Small intestine (tissue), 7 donors: ENCODE measurements around the gene SH3GLB2. TPM values are rescaled to one million over a fixed set of nuclear protein-coding genes. Genes with fewer than 3 reads are reported as not detected.
"Not testable (repeated sequence)": the region's sequence is repeated elsewhere in the genome, so short reads cannot be mapped to it uniquely, and the experiment has no call there.

Experiments
- DNase-seq, 2 donors: peaks; one replicate each; pipeline versions ENCODE4 v3.0.0 to v3.0.0-alpha.2; 2013
- FAIRE-seq: peaks from 2 replicates; lab custom pipeline; 2012; peaks lifted over from hg19 to GRCh38; lab: Jason Lieb, UNC
- H3K27ac ChIP-seq, 3 donors: one replicate each; pipeline ENCODE4 v1.5.1; 2013; ENCODE audit warnings: low read length in 2 of 3, mild to moderate bottlenecking in 2 of 3, control low read depth in 1 of 3, inconsistent platforms in 1 of 3, low read depth in 1 of 3, moderate library complexity in 1 of 3
- H3K27me3 ChIP-seq, 3 donors: one replicate each; pipeline ENCODE4 v1.6.1; 2013; ENCODE audit warnings: low read length in 3 of 3, inconsistent platforms in 1 of 3; ENCODE audit not compliant: control insufficient read depth in 3 of 3, insufficient read depth in 3 of 3
- H3K36me3 ChIP-seq, 3 donors: one replicate each; pipeline ENCODE4 v1.6.1; 2013; ENCODE audit warnings: low read length in 3 of 3, inconsistent platforms in 1 of 3, low read depth in 1 of 3, mild to moderate bottlenecking in 1 of 3, moderate library complexity in 1 of 3; ENCODE audit not compliant: control insufficient read depth in 3 of 3, insufficient read depth in 2 of 3
- H3K4me1 ChIP-seq, 3 donors: one replicate each; pipeline ENCODE4 v1.6.1; 2013; ENCODE audit warnings: low read length in 2 of 3, inconsistent platforms in 1 of 3, low read depth in 1 of 3, mild to moderate bottlenecking in 1 of 3, moderate library complexity in 1 of 3; ENCODE audit not compliant: control insufficient read depth in 3 of 3, insufficient read depth in 2 of 3
- H3K4me3 ChIP-seq, 3 donors: one replicate each; pipeline ENCODE4 v1.5.1; 2013; ENCODE audit warnings: low read length in 3 of 3, control low read depth in 1 of 3, inconsistent platforms in 1 of 3, low read depth in 1 of 3, mild to moderate bottlenecking in 1 of 3, moderate library complexity in 1 of 3
- H3K9me3 ChIP-seq, 2 donors: one replicate each; pipeline ENCODE4 v1.6.1; 2013; ENCODE audit warnings: low read depth in 1 of 2, low read length in 1 of 2; ENCODE audit not compliant: control insufficient read depth in 2 of 2, insufficient read depth in 1 of 2
- WGBS, 3 donors: extraction: QIAGEN DNeasy Blood & Tissue Kit; methylation state at CpG; one replicate each; pipeline ENCODE4 v1.1.7; 2013; 5-methylcytosine and 5-hydroxymethylcytosine counted together
- polyA plus RNA-seq, 4 donors: library from polyadenylated mRNA; stranded (reverse) in 3 of 4; unstranded in 1 of 4; fragments of 200-250 nt in 3 of 4; fragments of 120-200 nt in 1 of 4; gene quantifications; one replicate each; pipeline versions ENCODE4 v1.2.1 to v1.2.3, GENCODE V29; 2013
- donor health status: healthy with polysubstance abuse.
- donor health status: control.
- donor health status: control.
- donor health status: Bipolar disorder and iron deficiency.
- donor health status: healthy.

SH3GLB2 gene
- polyA plus RNA-seq, 4 donors, result 85.2 to 112 (median 92.3) TPM

- no peaks in the 10 kb centered on the region for H3K4me1 ChIP-seq
- peaks cover 15 to 73% (median 19%) of the 10 kb centered on the region in 3 donors for H3K36me3 ChIP-seq
- H3K27ac ChIP-seq, result no peak overlapping the region
- DNase-seq (peak in 1 of 2 donors; percentile 17), FAIRE-seq (no peak)
- no peak overlapping the region for H3K4me3 ChIP-seq
- no peaks in the 10 kb centered on the region for H3K27me3 ChIP-seq
- 68 to 80% (median 75%) methylated on average over 7 of the region's 7 CpGs for WGBS, 3 donors
- H3K9me3 ChIP-seq, result no peaks in the 10 kb centered on the region
Observed at GRCh38 chr9:128992995-128993394, 35.1 kb downstream of the SH3GLB2 start.

DNA sequence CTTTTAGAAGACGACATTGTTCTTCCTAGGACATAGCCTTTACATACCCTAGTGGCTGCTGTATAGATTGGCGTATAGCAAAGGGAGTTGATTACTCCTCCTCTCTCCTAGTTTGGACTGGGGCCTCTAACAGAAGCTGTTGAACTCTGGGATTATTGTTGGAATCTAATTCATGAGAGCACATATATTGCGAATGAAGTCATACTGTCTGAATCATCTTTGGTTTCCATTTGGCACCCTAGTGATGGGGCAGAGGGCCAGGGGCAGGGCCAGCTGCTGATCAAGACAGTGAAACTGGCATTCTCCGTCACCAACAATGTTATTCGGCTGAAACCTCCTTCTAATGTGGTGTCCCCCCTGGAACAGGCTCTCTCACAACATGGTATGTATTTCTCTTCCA lies 40.3 kb downstream of the SH3GLB2 start:
- DNase-seq, result no peak
- 88 to 96% (median 94%) methylated on average over 5 of the region's 5 CpGs for WGBS, 3 donors
- Histone ChIP-seq H3K9me3 (no peaks in the 10 kb centered on the region), H3K4me1 (no peaks in the 10 kb centered on the region), H3K4me3 (no peak overlapping the region), H3K27me3 (no peaks in the 10 kb centered on the region), H3K27ac (no peak overlapping the region), H3K36me3 (peaks cover 9 to 64% (median 13%) of the 10 kb centered on the region in 3 donors)
- FAIRE-seq, result no peak

DNA sequence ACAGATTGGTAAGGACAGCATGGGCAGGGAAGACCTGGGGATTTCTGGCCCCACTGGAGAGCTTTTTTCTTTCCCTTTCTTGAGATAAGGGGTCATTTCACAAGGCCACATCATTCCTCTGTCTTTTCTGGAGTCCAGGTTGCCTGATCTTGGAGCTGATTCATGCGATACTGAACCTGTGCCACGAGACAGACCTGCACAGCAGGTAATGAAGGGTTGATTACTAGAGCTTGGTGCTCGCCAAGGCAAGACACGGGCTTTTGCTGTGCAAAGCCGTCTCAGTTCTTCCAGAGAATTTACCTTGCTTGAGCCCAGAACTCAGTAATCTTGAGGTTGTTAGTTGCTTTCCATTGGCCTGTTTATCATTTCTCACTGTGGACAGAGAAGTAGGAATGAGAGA lies 41.5 kb downstream of the SH3GLB2 start:
- Histone ChIP-seq H3K4me1 (no peaks in the 10 kb centered on the region), H3K27ac (no peak overlapping the region), H3K36me3 (peaks cover 13 to 67% (median 13%) of the 10 kb centered on the region in 3 donors), H3K9me3 (no peaks in the 10 kb centered on the region), H3K27me3 (no peaks in the 10 kb centered on the region), H3K4me3 (no peak overlapping the region)
- FAIRE-seq (no peak), DNase-seq (no peak)
- WGBS, 3 donors, result 89 to 96% (median 93%) methylated on average over 5 of the region's 5 CpGs

GRCh38 chr9:128983536-128983935 lies 44.6 kb downstream of the SH3GLB2 start:
- Histone ChIP-seq H3K9me3 (no peaks in the 10 kb centered on the region), H3K36me3 (peaks cover 25 to 59% (median 28%) of the 10 kb centered on the region in 3 donors), H3K4me3 (no peak overlapping the region), H3K27ac (no peak overlapping the region), H3K27me3 (no peaks in the 10 kb centered on the region), H3K4me1 (no peaks in the 10 kb centered on the region)
- DNase-seq, result no peak
- no peak for FAIRE-seq
- 93 to 98% (median 96%) methylated on average over 8 of the region's 8 CpGs for WGBS, 3 donors

GRCh38 chr9:128979111-128979510 lies 49.0 kb downstream of the SH3GLB2 start:
- no peak overlapping the region for H3K4me3 ChIP-seq
- no peaks in the 10 kb centered on the region for H3K4me1 ChIP-seq
- H3K27ac ChIP-seq, result no peak overlapping the region
- no peaks in the 10 kb centered on the region for H3K9me3 ChIP-seq
- 92 to 96% (median 92%) methylated on average over 3 of the region's 3 CpGs for WGBS, 3 donors
- peaks cover 25 to 74% (median 29%) of the 10 kb centered on the region in 3 donors for H3K36me3 ChIP-seq
- H3K27me3 ChIP-seq, result no peaks in the 10 kb centered on the region
- FAIRE-seq, result no peak
- no peak for DNase-seq

GRCh38 chr9:128972956-128973355 lies 55.2 kb downstream of the SH3GLB2 start:
- no peak for FAIRE-seq
- WGBS, 3 donors, result 85 to 87% (median 86%) methylated on average over 4 of the region's 4 CpGs

DNA sequence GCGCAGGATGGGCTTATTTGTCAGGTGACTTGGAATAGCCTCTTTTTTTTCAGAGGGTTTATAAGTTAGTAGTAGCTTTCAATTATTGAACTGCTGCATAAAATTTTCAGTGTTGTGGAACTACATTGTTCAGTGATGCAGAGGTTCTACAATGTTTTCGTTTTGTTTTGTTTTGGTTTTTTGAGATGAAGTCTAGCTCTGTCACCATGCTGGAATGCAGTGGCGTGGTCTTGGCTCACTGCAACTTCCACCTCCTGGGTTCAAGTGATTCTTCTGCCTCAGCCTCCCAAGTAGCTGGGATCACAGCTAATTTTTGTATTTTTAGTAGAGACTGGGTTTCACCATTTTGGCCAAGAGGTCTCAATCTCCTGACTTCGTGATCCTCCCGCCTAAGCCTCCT lies 58.6 kb downstream of the SH3GLB2 start:
- DNase-seq, result no peak
- Histone ChIP-seq H3K9me3 (no peaks in the 10 kb centered on the region), H3K27me3 (no peaks in the 10 kb centered on the region), H3K4me1 (no peaks in the 10 kb centered on the region), H3K27ac (no peak overlapping the region), H3K36me3 (peaks cover 7 to 52% (median 22%) of the 10 kb centered on the region in 3 donors), H3K4me3 (no peak overlapping the region)
- 94 to 95% (median 94%) methylated on average over 5 of the region's 5 CpGs for WGBS, 3 donors
- no peak for FAIRE-seq

More at GRCh38 chr9:128972956-128973355, 55.2 kb downstream of the SH3GLB2 start:
- no peaks in the 10 kb centered on the region for H3K9me3 ChIP-seq
- no peaks in the 10 kb centered on the region for H3K27me3 ChIP-seq
- H3K4me3 ChIP-seq, result no peak overlapping the region
- no peaks in the 10 kb centered on the region for H3K4me1 ChIP-seq
- no peak for DNase-seq
- peaks cover 14 to 61% (median 30%) of the 10 kb centered on the region in 3 donors for H3K36me3 ChIP-seq
- H3K27ac ChIP-seq, result no peak overlapping the region

GRCh38 chr9:128961403-128961802 lies 66.7 kb downstream of the SH3GLB2 start:
- H3K4me1 ChIP-seq, H3K9me3 ChIP-seq, FAIRE-seq, DNase-seq, H3K27me3 ChIP-seq, H3K27ac ChIP-seq, H3K4me3 ChIP-seq: not testable (repeated sequence)
- 95 to 100% (median 98%) methylated on average over 7 to 9 of the region's 9 CpGs for WGBS, 3 donors
- H3K36me3 ChIP-seq, result peaks cover 12 to 59% (median 13%) of the 10 kb centered on the region in 3 donors
